CD8-positive, alpha-beta memory T cell (primary cell): ENCODE data around the gene SULT1C4. TPM values are rescaled to one million over a fixed set of nuclear protein-coding genes. Genes with fewer than 3 reads are reported as not detected.

Experiments
- CTCF ChIA-PET: fragments of 350-600 bp; sonication (Branson Sonifier 250); formaldehyde crosslinking; loops from one replicate; lab custom pipeline; 2021; ENCODE audit warnings: antibody characterized with exemption; lab: Charles Lee
- POLR2A ChIA-PET: fragments of 350-600 bp; sonication (Branson Sonifier 250); formaldehyde crosslinking; loops from one replicate; lab custom pipeline; 2021; ENCODE audit warnings: antibody characterized with exemption; lab: Charles Lee
- DNase-seq, 5 donors: peaks; one replicate each; pipeline versions ENCODE4 v3.0.0 to v3.0.0-alpha.2; 2020 to 2022; ENCODE audit warnings: mixed read lengths in 1 of 5
- H3K27ac ChIP-seq: one replicate; pipeline ENCODE4 v1.7.0; 2013; ENCODE audit warnings: low read depth, mild to moderate bottlenecking, low read length, moderate library complexity
- H3K27me3 ChIP-seq: 2 replicates; pipeline ENCODE4 v1.7.0; 2013; ENCODE audit warnings: low read length, mild to moderate bottlenecking; ENCODE audit not compliant: insufficient read depth, poor library complexity, severe bottlenecking
- H3K36me3 ChIP-seq: 2 replicates; pipeline ENCODE4 v1.7.0; 2013; ENCODE audit warnings: mild to moderate bottlenecking, low read length, moderate library complexity; ENCODE audit not compliant: insufficient read depth
- H3K4me1 ChIP-seq: 2 replicates; pipeline ENCODE4 v1.7.0; 2013; ENCODE audit warnings: mild to moderate bottlenecking, low read length, moderate library complexity; ENCODE audit not compliant: insufficient read depth
- H3K4me3 ChIP-seq: 2 replicates; pipeline ENCODE4 v1.7.0; 2013; ENCODE audit warnings: mild to moderate bottlenecking, low read length
- H3K9me3 ChIP-seq: 2 replicates; pipeline ENCODE4 v1.7.0; 2013; ENCODE audit warnings: mild to moderate bottlenecking, low read length
- H3K27ac Mint-ChIP-seq, 8 donors: one replicate each; pipeline ENCODE4 v1.8.0; 2020 to 2021; ENCODE audit warnings: mixed read lengths in 8 of 8, mild to moderate bottlenecking in 6 of 8, inconsistent platforms in 3 of 8, moderate library complexity in 3 of 8
- H3K27me3 Mint-ChIP-seq, 2 donors: one replicate each; pipeline ENCODE4 v1.8.0; 2020 to 2021; ENCODE audit warnings: mixed read lengths in 2 of 2, mild to moderate bottlenecking in 1 of 2, moderate library complexity in 1 of 2
- H3K36me3 Mint-ChIP-seq, 3 donors: one replicate each; pipeline ENCODE4 v1.8.0; 2020 to 2021; ENCODE audit warnings: mixed read lengths in 3 of 3, inconsistent platforms in 1 of 3, mild to moderate bottlenecking in 1 of 3
- H3K4me1 Mint-ChIP-seq, 3 donors: one replicate each; pipeline ENCODE4 v1.8.0; 2020 to 2021; ENCODE audit warnings: mixed read lengths in 3 of 3, inconsistent platforms in 1 of 3, mild to moderate bottlenecking in 1 of 3
- H3K4me3 Mint-ChIP-seq, 7 donors: one replicate each; pipeline ENCODE4 v1.8.0; 2020 to 2021; ENCODE audit warnings: mixed read lengths in 7 of 7, mild to moderate bottlenecking in 6 of 7, moderate library complexity in 4 of 7, inconsistent platforms in 2 of 7
- H3K9me3 Mint-ChIP-seq, 5 donors: one replicate each; pipeline ENCODE4 v1.8.0; 2020 to 2022; ENCODE audit warnings: mixed read lengths in 5 of 5, mild to moderate bottlenecking in 3 of 5, moderate library complexity in 2 of 5, inconsistent platforms in 1 of 5
- polyA plus RNA-seq: library from polyadenylated mRNA; unstranded; fragments of 300-500 nt; fragmentation: Illumina TruSeq; gene quantifications from one replicate; pipeline ENCODE4 v1.2.3, GENCODE V29; 2021
- total RNA-seq, 2 experiments: library from RNA; stranded (reverse); gene quantifications; one replicate each; pipeline ENCODE4 v1.2.3, GENCODE V29; 2021

SULT1C4 gene
- total and polyA plus RNA-seq, 3 experiments from 2014 or later = not detected

GRCh38 chr2:108409768-108410167, 32.0 kb downstream of the SULT1C4 start:
- Mint-ChIP-seq H3K4me3 (no peak overlapping the region), H3K27me3 (peaks cover 4 to 31% of the 10 kb centered on the region in 2 donors), H3K9me3 (peaks cover 9 to 14% (median 11%) of the 10 kb centered on the region in 5 donors), H3K27ac (no peak overlapping the region), H3K36me3 (peaks cover 0 to 4% (median 0%) of the 10 kb centered on the region in 3 donors), H3K4me1 (no peaks in the 10 kb centered on the region)
- DNase-seq = no peak
- ChIA-PET CTCF (no interaction called here), POLR2A (no interaction called here)
- Histone ChIP-seq H3K27ac (no peak overlapping the region), H3K27me3 (no peaks in the 10 kb centered on the region), H3K4me3 (no peak overlapping the region), H3K9me3 (no peaks in the 10 kb centered on the region), H3K4me1 (no peaks in the 10 kb centered on the region), H3K36me3 (no peaks in the 10 kb centered on the region)

GRCh38 chr2:108412995-108413710, 35.4 kb downstream of the SULT1C4 start:
- H3K27me3 ChIP-seq = no peaks in the 10 kb centered on the region
- Mint-ChIP-seq H3K27me3 (peaks cover 2 to 23% of the 10 kb centered on the region in 2 donors), H3K9me3 (no peaks in the 10 kb centered on the region), H3K36me3 (no peaks in the 10 kb centered on the region), H3K27ac (no peak overlapping the region), H3K4me3 (no peak overlapping the region), H3K4me1 (no peaks in the 10 kb centered on the region)
- H3K36me3 ChIP-seq = no peaks in the 10 kb centered on the region
- no peaks in the 10 kb centered on the region for H3K4me1 ChIP-seq
- ChIA-PET POLR2A (no interaction called here), CTCF (no interaction called here)
- DNase-seq = no peak
- no peak overlapping the region for H3K27ac ChIP-seq
- H3K4me3 ChIP-seq = no peak overlapping the region
- no peaks in the 10 kb centered on the region for H3K9me3 ChIP-seq

- Mint-ChIP-seq H3K36me3 (no peaks in the 10 kb centered on the region), H3K4me3 (no peak overlapping the region), H3K27ac (no peak overlapping the region), H3K9me3 (no peaks in the 10 kb centered on the region), H3K27me3 (peaks cover 2 to 19% of the 10 kb centered on the region in 2 donors), H3K4me1 (no peaks in the 10 kb centered on the region)
- Histone ChIP-seq H3K36me3 (no peaks in the 10 kb centered on the region), H3K4me3 (no peak overlapping the region), H3K27me3 (no peaks in the 10 kb centered on the region), H3K4me1 (no peaks in the 10 kb centered on the region), H3K27ac (no peak overlapping the region), H3K9me3 (no peaks in the 10 kb centered on the region)
- POLR2A ChIA-PET = no interaction called here
- no peak for DNase-seq
- CTCF ChIA-PET = no interaction called here
Measured at GRCh38 chr2:108413711-108414095, 35.9 kb downstream of the SULT1C4 start.

- ChIA-PET POLR2A (no interaction called here), CTCF (no interaction called here)
- no peak overlapping the region for H3K4me3 ChIP-seq
- DNase-seq = no peak
- no peaks in the 10 kb centered on the region for H3K36me3 ChIP-seq
- Mint-ChIP-seq H3K4me1 (no peaks in the 10 kb centered on the region), H3K27ac (peak overlapping the region in 1 of 8 donors; percentile 16), H3K9me3 (no peaks in the 10 kb centered on the region), H3K4me3 (no peak overlapping the region), H3K27me3 (peaks cover 0 to 12% of the 10 kb centered on the region in 2 donors), H3K36me3 (no peaks in the 10 kb centered on the region)
- H3K27ac ChIP-seq = no peak overlapping the region
- H3K4me1 ChIP-seq = no peaks in the 10 kb centered on the region
- H3K27me3 ChIP-seq = no peaks in the 10 kb centered on the region
- no peaks in the 10 kb centered on the region for H3K9me3 ChIP-seq
Measured at GRCh38 chr2:108414256-108414876, 36.6 kb downstream of the SULT1C4 start.

GRCh38 chr2:108414945-108415344, 37.2 kb downstream of the SULT1C4 start:
- H3K4me3 Mint-ChIP-seq = no peak overlapping the region
- no peaks in the 10 kb centered on the region for H3K4me1 ChIP-seq
- H3K27ac ChIP-seq = no peak overlapping the region
- H3K27ac Mint-ChIP-seq = no peak overlapping the region
- DNase-seq = no peak
- no peaks in the 10 kb centered on the region for H3K9me3 ChIP-seq
- H3K9me3 Mint-ChIP-seq = no peaks in the 10 kb centered on the region
- no peaks in the 10 kb centered on the region for H3K27me3 ChIP-seq
- no peaks in the 10 kb centered on the region for H3K36me3 Mint-ChIP-seq
- POLR2A ChIA-PET = no interaction called here
- H3K27me3 Mint-ChIP-seq = peaks cover 0 to 7% of the 10 kb centered on the region in 2 donors
- H3K36me3 ChIP-seq = no peaks in the 10 kb centered on the region
- no peaks in the 10 kb centered on the region for H3K4me1 Mint-ChIP-seq
- no peak overlapping the region for H3K4me3 ChIP-seq
- CTCF ChIA-PET = no interaction called here

GRCh38 chr2:108417254-108417653, 39.5 kb downstream of the SULT1C4 start:
- ChIA-PET CTCF (no interaction called here), POLR2A (no interaction called here)
- no peaks in the 10 kb centered on the region for H3K36me3 Mint-ChIP-seq
- no peaks in the 10 kb centered on the region for H3K36me3 ChIP-seq
- H3K9me3 ChIP-seq = no peaks in the 10 kb centered on the region
- no peaks in the 10 kb centered on the region for H3K4me1 Mint-ChIP-seq
- no peaks in the 10 kb centered on the region for H3K9me3 Mint-ChIP-seq
- no peaks in the 10 kb centered on the region for H3K4me1 ChIP-seq
- H3K27me3 Mint-ChIP-seq = peaks cover 0 to 5% of the 10 kb centered on the region in 2 donors
- H3K4me3 Mint-ChIP-seq = no peak overlapping the region
- H3K27ac ChIP-seq = no peak overlapping the region
- H3K4me3 ChIP-seq = no peak overlapping the region
- no peak overlapping the region for H3K27ac Mint-ChIP-seq
- DNase-seq = no peak
- H3K27me3 ChIP-seq = no peaks in the 10 kb centered on the region

- Histone ChIP-seq H3K4me1 (no peaks in the 10 kb centered on the region), H3K9me3 (no peaks in the 10 kb centered on the region), H3K27ac (no peak overlapping the region), H3K36me3 (no peaks in the 10 kb centered on the region), H3K27me3 (no peaks in the 10 kb centered on the region), H3K4me3 (no peak overlapping the region)
- Mint-ChIP-seq H3K4me3 (no peak overlapping the region), H3K27me3 (peaks cover 4 to 17% of the 10 kb centered on the region in 2 donors), H3K27ac (no peak overlapping the region), H3K9me3 (no peaks in the 10 kb centered on the region), H3K4me1 (no peaks in the 10 kb centered on the region), H3K36me3 (peaks cover 0 to 1% (median 0%) of the 10 kb centered on the region in 3 donors)
- no peak for DNase-seq
- ChIA-PET POLR2A (no interaction called here), CTCF (no interaction called here)
Measured at GRCh38 chr2:108418416-108418815, 40.7 kb downstream of the SULT1C4 start.

- Mint-ChIP-seq H3K9me3 (peaks cover 0 to 4% (median 0%) of the 10 kb centered on the region in 5 donors), H3K4me3 (no peak overlapping the region), H3K36me3 (peaks cover 0 to 8% (median 0%) of the 10 kb centered on the region in 3 donors), H3K4me1 (no peaks in the 10 kb centered on the region), H3K27me3 (peaks cover 8 to 37% of the 10 kb centered on the region in 2 donors), H3K27ac (no peak overlapping the region)
- no peak for DNase-seq
- H3K9me3 ChIP-seq = no peaks in the 10 kb centered on the region
- H3K27ac ChIP-seq = no peak overlapping the region
- H3K4me1 ChIP-seq = no peaks in the 10 kb centered on the region
- H3K27me3 ChIP-seq = no peaks in the 10 kb centered on the region
- no peaks in the 10 kb centered on the region for H3K36me3 ChIP-seq
- H3K4me3 ChIP-seq = no peak overlapping the region
- CTCF ChIA-PET = no interaction called here
- POLR2A ChIA-PET = no interaction called here
Measured at GRCh38 chr2:108423067-108423466, 45.3 kb downstream of the SULT1C4 start.
